HCT116 (cell line): ENCODE results near the gene MAP4K4. TPM values are rescaled to one million over a fixed set of nuclear protein-coding genes. Genes with fewer than 3 reads are reported as not detected.

Source experiments
- ATAC-seq: fragments of 200-7000 bp; cut with Tn5 transposase; 2 replicates; pipeline ENCODE4 v1.9.1; 2020; ENCODE audit warnings: mild to moderate bottlenecking, moderate library complexity
- BruUV-seq: library from RNA; stranded (reverse); fragments of 400-500 nt; replicated peaks from 2 replicates; lab custom pipeline; 2021; lab: Mats Ljungman, UMichigan
- CTCF ChIA-PET: fragments of 300-600 bp; sonication (Branson Sonifier 250); formaldehyde crosslinking; loops from one replicate; lab custom pipeline; 2021; ENCODE audit warnings: antibody characterized with exemption; lab: Charles Lee
- POLR2A ChIA-PET: fragments of 300-600, 350-600 bp; sonication (Branson Sonifier 250); formaldehyde crosslinking; loops from one replicate; lab custom pipeline; 2021; ENCODE audit warnings: antibody characterized with exemption; lab: Charles Lee
- RAD21 ChIA-PET, 2 experiments: fragments of 300-600 bp; sonication (Branson Sonifier 250); formaldehyde crosslinking; loops; one replicate each; lab custom pipeline; 2023; ENCODE audit warnings: low total read pairs in 2 of 2; ENCODE audit not compliant: uncharacterized antibody in 2 of 2, unreplicated experiment in 2 of 2, low non-redundant PET in 1 of 2; lab: Charles Lee
- DNase-seq: peaks from one replicate; pipeline ENCODE4 v3.0.0-alpha.2; 2010; ENCODE audit warnings: low read depth, low spot score
- H2AFZ ChIP-seq: fragments of 200-600 bp; shearing (Covaris generic), sonication (generic); 2 replicates; pipeline ENCODE4 v1.6.1; 2017; ENCODE audit warnings: low read depth, mixed run types, mixed read lengths, antibody characterized with exemption, low read length; ENCODE audit not compliant: poor library complexity, severe bottlenecking
- H3K27ac ChIP-seq: 2 replicates; pipeline ENCODE4 v1.5.1; 2012; ENCODE audit warnings: low read depth, low read length
- H3K27me3 ChIP-seq: fragments of 200-600 bp; sonication (generic); 2 replicates; pipeline ENCODE4 v1.6.1; 2016; ENCODE audit warnings: mixed run types, low read length, mixed read lengths; ENCODE audit not compliant: insufficient read depth
- H3K36me3 ChIP-seq, 2 experiments: fragments of 200-500 bp in 1 of 2; fragments of 200-600 bp in 1 of 2; sonication (Bioruptor generic) in 1 of 2; sonication (generic) in 1 of 2; 2 replicates each; pipeline versions ENCODE4 v1.5.1 to v1.6.1; 2014 to 2016; ENCODE audit warnings: low read length in 2 of 2, inconsistent platforms in 1 of 2, mixed read lengths in 1 of 2, mixed run types in 1 of 2; ENCODE audit not compliant: insufficient read depth in 2 of 2, control insufficient read depth in 1 of 2
- H3K4me1 ChIP-seq, 2 experiments: fragments of 200-600 bp in 1 of 2; sonication (generic) in 1 of 2; 2 replicates each; pipeline versions ENCODE4 v1.5.1 to v1.6.1; 2012 to 2017; ENCODE audit warnings: low read length in 2 of 2, inconsistent platforms in 1 of 2, mild to moderate bottlenecking in 1 of 2, mixed read lengths in 1 of 2, mixed run types in 1 of 2, moderate library complexity in 1 of 2; ENCODE audit not compliant: insufficient read depth in 2 of 2, control insufficient read depth in 1 of 2
- H3K4me2 ChIP-seq: fragments of 200-600 bp; sonication (generic); 2 replicates; pipeline ENCODE4 v1.6.1; 2017; ENCODE audit warnings: mixed run types, low read length, mixed read lengths
- H3K4me3 ChIP-seq, 2 experiments: fragments of 200-600 bp in 1 of 2; sonication (generic) in 1 of 2; replicated peaks in 1 of 2; 2 replicates each; pipeline ENCODE4 v1.5.1; 2011 to 2016; ENCODE audit warnings: low read length in 2 of 2, control low read depth in 1 of 2, low read depth in 1 of 2, mild to moderate bottlenecking in 1 of 2, mixed read lengths in 1 of 2, mixed run types in 1 of 2
- H3K79me2 ChIP-seq: fragments of 200-600 bp; sonication (generic); 2 replicates; pipeline ENCODE4 v1.6.1; 2017; ENCODE audit warnings: mild to moderate bottlenecking, mixed run types, low read length, moderate library complexity, mixed read lengths; ENCODE audit not compliant: insufficient read depth
- H3K9ac ChIP-seq: fragments of 200-600 bp; sonication (generic); 2 replicates; pipeline ENCODE4 v1.6.1; 2016; ENCODE audit warnings: low read length, mixed read lengths
- H3K9me2 ChIP-seq: fragments of 200-600 bp; sonication (generic), shearing (Covaris generic); 2 replicates; pipeline ENCODE4 v1.6.1; 2017; ENCODE audit warnings: mixed run types, mild to moderate bottlenecking, moderate library complexity; ENCODE audit not compliant: insufficient read depth
- H3K9me3 ChIP-seq, 2 experiments: fragments of 200-500 bp in 1 of 2; fragments of 200-600 bp in 1 of 2; sonication (Bioruptor generic) in 1 of 2; sonication (generic) in 1 of 2; 2 replicates each; pipeline ENCODE4 v1.6.1; 2014 to 2017; ENCODE audit warnings: low read length in 2 of 2, mixed read lengths in 2 of 2, inconsistent platforms in 1 of 2, low read depth in 1 of 2, mild to moderate bottlenecking in 1 of 2, mixed run types in 1 of 2, moderate library complexity in 1 of 2; ENCODE audit not compliant: control insufficient read depth in 1 of 2, insufficient read depth in 1 of 2
- H4K20me1 ChIP-seq: fragments of 200-600 bp; sonication (generic), shearing (Covaris generic); 2 replicates; pipeline ENCODE4 v1.6.1; 2017; ENCODE audit warnings: mixed run types, mild to moderate bottlenecking, moderate library complexity; ENCODE audit not compliant: insufficient read depth
- ATF3 ChIP-seq: IDR thresholded peaks from 2 replicates; pipeline ENCODE4 v1.6.1; 2012
- CBX3 ChIP-seq: IDR thresholded peaks from 2 replicates; pipeline ENCODE4 v1.6.1; 2012; ENCODE audit warnings: low read depth
- CEBPB ChIP-seq: IDR thresholded peaks from 2 replicates; pipeline ENCODE4 v1.6.1; 2012; ENCODE audit warnings: low read depth
- EGR1 ChIP-seq: IDR thresholded peaks from 2 replicates; pipeline ENCODE4 v1.6.1; 2012; ENCODE audit warnings: low read depth
- ELF1 ChIP-seq: IDR thresholded peaks from 2 replicates; pipeline ENCODE4 v1.6.1; 2012; ENCODE audit warnings: low read depth, borderline replicate concordance
- EZH2 ChIP-seq: fragments of 200-600 bp; sonication (generic); IDR thresholded peaks from 2 replicates; pipeline ENCODE4 v1.6.1; 2017; ENCODE audit warnings: antibody characterized with exemption, mixed run types
- JUND ChIP-seq: IDR thresholded peaks from 2 replicates; pipeline ENCODE4 v1.6.1; 2012
- REST ChIP-seq: IDR thresholded peaks from 2 replicates; pipeline ENCODE4 v1.6.1; 2012; ENCODE audit warnings: low read depth
- SIN3A ChIP-seq: IDR thresholded peaks from 2 replicates; pipeline ENCODE4 v1.6.1; 2012; ENCODE audit warnings: low read depth
- SRF ChIP-seq: IDR thresholded peaks from 2 replicates; pipeline ENCODE4 v1.6.1; 2012; ENCODE audit warnings: low read depth
- ZBTB33 ChIP-seq: IDR thresholded peaks from 2 replicates; pipeline ENCODE4 v1.6.1; 2011; ENCODE audit warnings: mild to moderate bottlenecking, low read length, moderate library complexity; ENCODE audit not compliant: insufficient replicate concordance; ENCODE audit errors: extremely low read depth
- intact Hi-C: fragments of 100-400 bp; cut with micrococcal nuclease; formaldehyde crosslinking; loops from 2 replicates; pipeline ENCODE4 v1.10.0; 2022
- total RNA-seq: library from RNA; stranded (reverse); gene quantifications from one replicate; pipeline ENCODE4 v1.2.1, GENCODE V29; 2021; ENCODE audit not compliant: unreplicated experiment

The MAP4K4 gene
- total RNA-seq, 1 experiment from 2014 or later, result 62.3 TPM

- TF ChIP-seq ZBTB33, result no peak
- TF ChIP-seq ELF1, result no peak
- no peak for TF ChIP-seq EZH2
- TF ChIP-seq ATF3, result no peak
These were observed 172.0 kb downstream of the MAP4K4 start (continued) for GRCh38 chr2:101869527-101869926.

- RAD21 ChIA-PET, result no interaction called here
- POLR2A ChIA-PET, result no interaction called here
These were observed 172.9 kb downstream of the MAP4K4 start for GRCh38 chr2:101870444-101870843.

More at GRCh38 chr2:101870444-101870843, 172.9 kb downstream of the MAP4K4 start:
- CTCF ChIA-PET, result interaction anchor here (0.9 kb wide), 1 partner anchor 13 kb away, joined by 4 read pairs; no protein-coding TSS in a partner anchor
- H3K9me2 ChIP-seq, result no peaks in the 10 kb centered on the region
- H3K4me3 ChIP-seq, result no peak overlapping the region
- DNase-seq (no peak), ATAC-seq (no peak)
- no peak overlapping the region for H3K9ac ChIP-seq
- peaks cover 19 to 46% of the 10 kb centered on the region in 2 experiments; a peak in 2 of 4 replicates for H3K36me3 ChIP-seq
- H4K20me1 ChIP-seq, result no peaks in the 10 kb centered on the region
- no peak overlapping the region for H3K27ac ChIP-seq
- no peaks in the 10 kb centered on the region for H3K79me2 ChIP-seq
- no peaks in the 10 kb centered on the region for H3K4me1 ChIP-seq
- no TSS peak for BruUV-seq
- H3K27me3 ChIP-seq, result no peaks in the 10 kb centered on the region
- no peaks in the 10 kb centered on the region for H3K9me3 ChIP-seq
- H3K4me2 ChIP-seq, result no peak overlapping the region
- TF ChIP-seq CEBPB, result no peak
- TF ChIP-seq JUND, result no peak
- no peak for TF ChIP-seq SIN3A
- no peak for TF ChIP-seq SRF
- TF ChIP-seq CBX3, result no peak
- no peak for TF ChIP-seq ZBTB33
- TF ChIP-seq REST, result no peak
- no peak for TF ChIP-seq EGR1
- no peak overlapping the region for H2AFZ ChIP-seq
- intact Hi-C loops, result no loop called here
